Dendritic cell treated with granulocyte-macrophage colony-stimulating factor and Interleukin-4, amounts not matched to agents 40 ng/mL and 50 ng/mL, for 4 days (primary cell): Measurements from ENCODE around the gene SEC61A1.
A peak's percentile ranks its signal among the peaks of the same experiment; 100 is the strongest.

Source experiments
- H3K27ac Mint-ChIP-seq: one replicate; pipeline ENCODE4 v1.8.0; 2022; ENCODE audit warnings: mild to moderate bottlenecking, mixed read lengths
- H3K27me3 Mint-ChIP-seq: one replicate; pipeline ENCODE4 v1.8.0; 2022; ENCODE audit warnings: mild to moderate bottlenecking, mixed read lengths
- H3K36me3 Mint-ChIP-seq: one replicate; pipeline ENCODE4 v1.8.0; 2022; ENCODE audit warnings: low read depth, mixed read lengths
- H3K4me1 Mint-ChIP-seq: one replicate; pipeline ENCODE4 v1.8.0; 2022; ENCODE audit warnings: low read depth, mixed read lengths
- H3K4me3 Mint-ChIP-seq: one replicate; pipeline ENCODE4 v1.8.0; 2022; ENCODE audit warnings: mild to moderate bottlenecking, moderate library complexity, mixed read lengths
- H3K9me3 Mint-ChIP-seq: one replicate; pipeline ENCODE4 v1.8.0; 2022; ENCODE audit warnings: mixed read lengths
- intact Hi-C: fragments of 100-400 bp; cut with micrococcal nuclease; formaldehyde crosslinking; loops from one replicate; pipeline ENCODE4 v1.15.0; 2022

SEC61A1 gene

DNA sequence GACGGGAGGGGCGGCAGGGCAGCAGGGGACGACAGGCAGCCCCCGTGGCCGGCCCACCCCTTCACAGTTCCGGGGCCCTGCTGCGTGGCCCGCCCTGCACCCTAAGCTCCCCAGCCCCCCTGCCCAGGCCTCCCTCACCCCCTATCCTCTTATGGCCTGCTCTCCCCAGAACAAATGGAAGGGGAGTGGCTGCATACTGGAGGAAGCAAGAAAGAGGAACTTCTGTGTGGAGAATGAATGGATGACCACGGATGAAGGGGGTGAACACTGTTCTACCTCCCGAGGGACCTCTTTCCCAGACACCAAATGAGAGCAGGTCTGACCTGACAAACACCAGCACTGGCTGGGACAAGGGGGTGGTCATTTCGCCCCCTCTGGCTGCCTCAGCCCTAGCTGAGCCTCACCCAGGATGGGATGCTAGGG lies 25.0 kb downstream of the SEC61A1 start:
- Mint-ChIP-seq H3K36me3 (peaks cover 44% of the 10 kb centered on the region), H3K27ac (peak overlapping the region; percentile 72), H3K27me3 (no peaks in the 10 kb centered on the region), H3K9me3 (no peaks in the 10 kb centered on the region), H3K4me1 (peaks cover 46% of the 10 kb centered on the region), H3K4me3 (peak overlapping the region; percentile 77)
- intact Hi-C loops = loop anchor here (5.0 kb wide), 2 partner anchors 45 to 70 kb away; partner anchors contain the start of gene RUVBL1

DNA sequence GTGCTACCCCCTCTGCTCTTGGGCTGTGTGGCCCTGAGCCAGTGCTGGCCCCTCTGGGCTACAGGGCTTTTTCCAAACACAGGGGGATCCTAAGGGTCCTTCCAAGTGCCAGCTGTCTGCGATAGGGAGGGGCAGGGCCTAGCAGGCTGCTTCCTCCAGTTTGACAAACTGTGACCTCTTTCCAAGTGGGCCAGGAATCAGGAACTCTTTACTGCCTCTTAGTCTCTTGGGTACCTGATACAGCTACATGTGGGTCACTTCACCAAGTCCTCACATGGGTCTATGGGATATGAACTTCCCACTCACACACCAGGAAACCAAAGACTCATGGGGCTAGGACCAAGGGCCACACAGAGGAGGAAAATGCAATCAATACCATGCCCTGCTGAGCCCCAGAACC lies 25.4 kb downstream of the SEC61A1 start:
- Mint-ChIP-seq H3K4me3 (peak overlapping the region; percentile 77), H3K36me3 (peaks cover 44% of the 10 kb centered on the region), H3K9me3 (no peaks in the 10 kb centered on the region), H3K27ac (peak overlapping the region; percentile 72), H3K27me3 (no peaks in the 10 kb centered on the region), H3K4me1 (peaks cover 42% of the 10 kb centered on the region)
- intact Hi-C loops = loop anchor here (5.0 kb wide), 2 partner anchors 45 to 70 kb away; partner anchors contain the start of gene RUVBL1

DNA sequence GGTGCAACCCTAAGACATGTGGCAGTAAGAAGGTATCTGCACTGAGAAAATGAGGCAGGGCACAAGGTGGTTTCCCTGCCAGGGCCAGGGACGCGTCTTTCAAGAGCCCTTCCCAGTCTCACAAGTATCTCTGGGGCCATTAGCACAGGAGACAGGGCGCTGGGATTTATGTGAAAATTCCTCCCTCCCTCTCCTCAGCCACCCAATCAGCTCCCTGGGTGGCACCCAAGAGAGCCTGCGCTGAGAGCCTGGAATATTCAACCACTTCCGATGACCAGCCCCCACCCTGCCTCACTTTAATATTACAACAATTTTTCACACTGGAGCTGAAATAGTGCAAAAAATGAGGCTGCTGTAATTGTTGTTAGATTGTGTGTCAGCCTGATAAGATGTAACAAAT lies 26.1 kb downstream of the SEC61A1 start:
- Mint-ChIP-seq H3K36me3 (peaks cover 44% of the 10 kb centered on the region), H3K4me1 (peaks cover 41% of the 10 kb centered on the region), H3K27ac (peak overlapping the region; percentile 72), H3K27me3 (no peaks in the 10 kb centered on the region), H3K4me3 (no peak overlapping the region), H3K9me3 (no peaks in the 10 kb centered on the region)
- intact Hi-C loops = loop anchor here (5.0 kb wide), 2 partner anchors 44 to 69 kb away; partner anchors contain the start of gene RUVBL1

DNA sequence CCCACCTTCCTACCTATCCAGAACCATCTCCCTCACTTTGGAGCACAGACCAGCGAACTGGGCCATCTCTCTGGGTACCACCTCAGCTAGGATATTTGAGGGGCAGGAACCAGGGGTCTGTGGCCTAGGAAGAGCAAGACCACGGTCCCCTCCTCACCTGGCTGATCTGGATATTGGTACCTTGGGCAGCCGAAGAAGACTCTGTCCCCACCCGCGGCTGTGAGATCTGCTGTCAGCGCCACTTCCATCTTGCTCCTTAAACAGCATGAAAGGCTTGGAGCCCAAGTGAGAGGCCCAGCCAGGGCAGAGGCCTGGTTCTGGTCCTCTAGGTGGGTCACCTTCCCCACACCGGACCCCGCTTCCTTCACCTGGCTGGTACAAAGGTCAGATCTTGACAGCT lies 26.6 kb downstream of the SEC61A1 start:
- Mint-ChIP-seq H3K9me3 (no peaks in the 10 kb centered on the region), H3K4me1 (peaks cover 41% of the 10 kb centered on the region), H3K36me3 (peaks cover 48% of the 10 kb centered on the region), H3K27ac (no peak overlapping the region), H3K27me3 (no peaks in the 10 kb centered on the region), H3K4me3 (no peak overlapping the region)
- intact Hi-C loops = loop anchor here (5.0 kb wide), 2 partner anchors 43 to 68 kb away; partner anchors contain the start of gene RUVBL1

DNA sequence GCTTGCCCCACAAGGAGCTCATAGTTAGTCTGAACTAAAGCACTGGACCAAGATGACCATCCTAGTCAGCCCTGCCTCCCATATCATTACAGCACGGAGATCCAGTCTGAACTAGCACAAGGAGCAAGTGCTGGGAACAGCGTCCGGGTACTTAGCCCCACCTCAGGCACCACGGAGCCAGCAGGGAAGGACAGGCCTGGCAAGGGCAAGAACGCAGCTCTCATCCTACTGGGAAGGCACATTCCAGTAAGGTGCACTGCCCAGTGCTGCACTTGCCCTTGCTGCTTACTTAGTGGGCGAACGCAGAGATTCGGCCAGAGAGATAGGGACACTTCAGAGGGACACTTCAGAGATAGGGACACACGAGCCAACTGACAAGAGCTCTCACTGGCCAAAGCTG lies 27.6 kb downstream of the SEC61A1 start:
- Mint-ChIP-seq H3K4me3 (no peak overlapping the region), H3K9me3 (no peaks in the 10 kb centered on the region), H3K4me1 (peaks cover 39% of the 10 kb centered on the region), H3K27ac (no peak overlapping the region), H3K27me3 (no peaks in the 10 kb centered on the region), H3K36me3 (peaks cover 58% of the 10 kb centered on the region)
- intact Hi-C loops = loop anchor here (5.0 kb wide), 2 partner anchors 42 to 67 kb away; partner anchors contain the start of gene RUVBL1

DNA sequence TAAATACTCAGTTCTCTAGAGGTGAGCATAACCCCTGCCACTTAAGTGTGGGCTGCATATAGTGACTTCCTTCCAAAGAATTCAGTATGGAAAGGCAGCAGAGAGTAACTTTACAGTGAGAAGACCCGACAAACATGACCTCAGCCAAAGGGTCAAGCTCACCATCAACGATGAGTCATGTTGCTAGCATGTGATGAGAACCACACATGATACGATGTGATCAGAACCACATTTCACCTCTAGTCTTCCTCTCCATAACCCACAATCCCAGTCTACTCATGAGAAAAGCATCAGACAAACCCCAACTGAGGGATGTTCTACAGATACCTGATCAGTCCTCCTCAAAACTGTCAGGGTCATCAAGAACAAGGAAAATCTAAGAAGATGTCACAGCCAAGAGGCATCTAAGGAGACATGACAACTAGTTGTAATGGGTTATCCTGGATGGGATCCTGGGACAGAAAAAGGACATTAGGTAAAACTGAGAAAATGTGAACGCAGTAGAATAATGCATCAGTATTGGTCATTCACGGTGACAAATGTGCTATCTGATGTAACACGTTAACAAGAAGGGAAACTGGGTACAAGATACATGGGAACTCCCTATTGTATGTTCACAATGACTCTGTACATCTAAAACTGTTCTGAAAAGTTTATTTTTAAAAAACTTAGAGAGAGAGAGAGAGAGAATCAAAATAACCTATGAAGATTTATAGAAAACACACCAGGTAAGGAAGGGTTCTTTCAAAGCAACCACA lies 28.3 kb downstream of the SEC61A1 start:
- intact Hi-C loops = no loop called here
- Mint-ChIP-seq H3K27me3 (no peaks in the 10 kb centered on the region), H3K4me3 (no peak overlapping the region), H3K4me1 (peaks cover 32% of the 10 kb centered on the region), H3K36me3 (peaks cover 64% of the 10 kb centered on the region), H3K9me3 (no peaks in the 10 kb centered on the region), H3K27ac (no peak overlapping the region)

DNA sequence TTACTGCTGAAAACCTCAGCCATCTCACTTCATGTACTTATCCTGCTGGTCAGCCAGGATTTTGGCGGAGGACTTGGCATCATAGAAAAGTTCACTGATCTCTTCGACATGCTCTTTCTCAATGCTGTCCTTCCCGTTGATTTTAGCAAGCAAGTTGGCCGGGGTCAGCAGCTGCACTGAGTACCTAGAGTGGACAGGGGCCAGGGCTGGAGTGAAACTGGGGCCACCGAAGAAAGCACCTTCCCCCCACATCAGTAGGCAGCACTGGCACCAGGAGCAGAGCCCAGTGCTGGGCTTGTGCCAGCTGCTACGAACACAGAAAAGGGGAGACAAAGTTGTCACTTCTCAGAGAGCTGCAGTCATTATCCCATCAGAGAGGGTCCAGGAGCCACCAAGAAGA lies 29.0 kb downstream of the SEC61A1 start:
- no peak overlapping the region for H3K4me3 Mint-ChIP-seq
- H3K27ac Mint-ChIP-seq = no peak overlapping the region
- intact Hi-C loops = no loop called here
- H3K27me3 Mint-ChIP-seq = no peaks in the 10 kb centered on the region
- H3K36me3 Mint-ChIP-seq = peaks cover 71% of the 10 kb centered on the region
- peaks cover 25% of the 10 kb centered on the region for H3K4me1 Mint-ChIP-seq
- no peaks in the 10 kb centered on the region for H3K9me3 Mint-ChIP-seq

DNA sequence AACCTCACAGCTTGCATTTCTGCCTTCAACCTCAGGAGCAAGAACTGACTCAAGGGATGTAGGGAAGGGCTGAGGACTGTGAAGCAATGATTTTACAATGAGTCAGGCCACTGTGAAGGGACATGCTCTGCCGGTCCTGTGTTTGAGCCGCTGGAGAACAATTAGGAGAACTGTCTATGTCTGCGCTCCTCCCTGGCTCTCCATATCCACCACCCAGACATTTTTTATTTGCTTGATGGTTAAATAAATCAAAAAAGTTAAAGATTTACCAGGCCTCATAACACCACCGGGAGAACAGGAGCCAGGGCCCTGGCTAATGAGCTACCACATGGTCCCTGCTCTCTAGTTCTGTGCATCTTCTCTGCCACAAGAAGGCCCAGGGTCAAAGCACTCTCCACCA lies 29.6 kb downstream of the SEC61A1 start:
- Mint-ChIP-seq H3K27ac (no peak overlapping the region), H3K9me3 (no peaks in the 10 kb centered on the region), H3K4me1 (peaks cover 21% of the 10 kb centered on the region), H3K36me3 (peaks cover 77% of the 10 kb centered on the region), H3K27me3 (no peaks in the 10 kb centered on the region), H3K4me3 (no peak overlapping the region)
- intact Hi-C loops = no loop called here

DNA sequence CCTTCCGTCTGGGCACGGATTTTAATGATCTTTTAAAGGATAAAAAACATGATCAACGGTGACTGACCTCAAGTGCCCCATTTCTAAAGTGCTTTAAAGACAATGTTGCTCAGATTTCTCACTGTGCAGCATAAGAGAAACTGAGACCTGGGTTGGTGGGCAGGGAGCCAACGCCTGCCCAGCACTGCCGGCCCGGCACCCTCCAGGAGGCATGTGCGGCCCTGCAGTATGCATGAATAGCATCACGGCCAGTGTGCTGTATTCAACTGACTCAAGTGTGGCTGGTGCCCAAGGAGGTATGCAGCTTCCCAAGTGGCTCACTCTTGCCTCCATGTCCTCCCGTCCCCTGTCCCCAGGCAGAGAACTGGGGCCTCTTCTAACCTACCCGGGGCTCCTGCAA lies 30.3 kb downstream of the SEC61A1 start:
- Mint-ChIP-seq H3K9me3 (no peaks in the 10 kb centered on the region), H3K4me1 (peaks cover 18% of the 10 kb centered on the region), H3K27ac (no peak overlapping the region), H3K27me3 (no peaks in the 10 kb centered on the region), H3K36me3 (peaks cover 84% of the 10 kb centered on the region), H3K4me3 (no peak overlapping the region)
- intact Hi-C loops = no loop called here

DNA sequence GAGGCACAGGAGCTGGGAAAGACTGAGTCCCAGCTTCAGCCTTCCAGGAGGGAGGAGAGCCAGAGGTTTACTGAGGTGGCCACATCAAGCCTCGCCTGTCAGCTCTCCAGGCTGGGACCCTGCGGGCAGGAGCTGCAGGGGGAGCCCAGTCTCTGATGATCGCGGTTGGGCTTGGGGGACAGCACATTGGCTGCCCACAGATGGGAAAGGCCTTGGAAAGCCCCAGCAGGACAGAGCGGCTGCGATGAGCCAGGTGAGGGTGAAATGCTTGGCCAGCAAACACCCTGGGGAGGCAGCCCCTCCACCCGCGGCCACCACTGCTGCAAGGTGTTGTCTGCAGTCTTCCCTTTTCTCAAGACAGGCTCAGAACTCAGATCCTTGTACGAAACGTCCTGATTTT lies 31.2 kb downstream of the SEC61A1 start:
- H3K27ac Mint-ChIP-seq = no peak overlapping the region
- peaks cover 86% of the 10 kb centered on the region for H3K36me3 Mint-ChIP-seq
- H3K9me3 Mint-ChIP-seq = no peaks in the 10 kb centered on the region
- H3K4me3 Mint-ChIP-seq = no peak overlapping the region
- H3K4me1 Mint-ChIP-seq = peaks cover 9% of the 10 kb centered on the region
- H3K27me3 Mint-ChIP-seq = no peaks in the 10 kb centered on the region
- intact Hi-C loops = no loop called here

DNA sequence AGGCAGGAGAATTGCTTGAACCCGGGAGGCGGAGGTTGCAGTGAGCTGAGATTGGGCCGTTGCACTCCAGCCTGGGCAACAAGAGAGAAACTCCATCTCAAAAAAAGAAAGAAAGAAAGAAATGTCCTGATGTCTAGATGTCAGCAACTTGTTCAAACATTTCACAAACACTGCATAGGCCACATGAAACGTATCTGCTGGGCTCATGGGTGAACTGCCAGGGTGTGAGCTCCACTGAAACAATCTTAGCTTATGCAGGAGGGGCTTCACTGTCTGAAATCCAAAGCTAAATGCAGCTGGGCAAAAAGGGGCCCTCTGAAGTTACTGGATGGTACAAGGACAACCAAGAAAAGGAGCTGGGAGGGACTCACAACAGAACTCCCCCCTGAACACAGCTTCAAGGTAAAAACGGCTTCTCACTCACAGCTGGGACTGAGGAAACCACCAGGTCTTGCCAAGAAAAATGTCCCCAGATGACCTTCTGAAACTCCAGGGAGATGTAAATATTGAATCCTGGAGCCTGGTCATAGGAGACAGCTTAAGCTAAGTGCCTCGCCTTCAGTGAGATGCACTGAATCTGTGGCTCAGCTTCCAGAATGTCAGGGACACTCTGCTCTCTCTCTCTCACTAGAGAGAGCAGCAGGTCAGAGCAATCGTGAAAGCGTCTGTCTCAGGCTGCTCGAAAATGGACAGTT lies 31.9 kb downstream of the SEC61A1 start:
- intact Hi-C loops = no loop called here
- Mint-ChIP-seq H3K27me3 (no peaks in the 10 kb centered on the region), H3K27ac (no peak overlapping the region), H3K36me3 (peaks cover 81% of the 10 kb centered on the region), H3K4me1 (peaks cover 7% of the 10 kb centered on the region), H3K4me3 (no peak overlapping the region), H3K9me3 (no peaks in the 10 kb centered on the region)

DNA sequence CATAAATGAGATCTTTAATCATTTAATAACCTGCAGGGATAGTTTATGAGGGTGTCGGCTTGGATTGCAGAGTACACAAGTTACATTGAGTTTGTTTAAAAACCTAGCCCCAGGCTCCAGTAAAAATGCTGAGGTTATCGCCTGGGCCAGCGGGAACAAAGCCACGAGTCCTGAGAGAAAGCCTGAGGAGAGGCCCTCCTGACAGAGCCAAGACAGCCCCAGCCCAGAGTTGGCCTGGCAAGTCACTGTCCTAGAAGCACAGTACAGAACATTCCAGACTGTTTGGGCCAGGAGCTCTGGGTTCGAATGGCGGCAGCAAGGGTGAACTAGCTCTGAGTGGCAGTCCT lies 32.4 kb downstream of the SEC61A1 start:
- intact Hi-C loops = no loop called here
- Mint-ChIP-seq H3K36me3 (peaks cover 75% of the 10 kb centered on the region), H3K27ac (no peak overlapping the region), H3K9me3 (no peaks in the 10 kb centered on the region), H3K4me3 (no peak overlapping the region), H3K27me3 (no peaks in the 10 kb centered on the region), H3K4me1 (peaks cover 7% of the 10 kb centered on the region)

DNA sequence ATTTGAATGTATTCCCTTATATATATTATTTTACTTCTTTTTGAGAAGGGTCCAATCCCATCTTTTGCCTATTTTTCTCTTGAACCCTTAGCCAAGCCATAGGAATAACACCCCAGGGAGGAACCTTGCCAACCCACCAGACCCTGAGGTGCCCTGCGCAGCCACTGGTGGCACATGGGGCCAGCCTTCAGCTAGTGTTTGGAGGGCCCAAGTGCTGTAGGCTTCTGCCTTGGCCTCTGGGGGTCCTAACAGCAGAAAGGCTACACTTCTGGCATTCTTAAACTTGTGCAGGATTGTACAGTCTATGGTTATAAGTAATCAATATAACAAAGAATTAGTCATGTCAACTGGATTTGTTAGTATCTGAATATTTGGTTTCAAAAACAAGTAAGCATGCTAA lies 36.9 kb downstream of the SEC61A1 start:
- H3K9me3 Mint-ChIP-seq = no peaks in the 10 kb centered on the region
- H3K4me3 Mint-ChIP-seq = no peak overlapping the region
- no peak overlapping the region for H3K27ac Mint-ChIP-seq
- no peaks in the 10 kb centered on the region for H3K27me3 Mint-ChIP-seq
- H3K36me3 Mint-ChIP-seq = peaks cover 55% of the 10 kb centered on the region
- H3K4me1 Mint-ChIP-seq = no peaks in the 10 kb centered on the region
- intact Hi-C loops = no loop called here

DNA sequence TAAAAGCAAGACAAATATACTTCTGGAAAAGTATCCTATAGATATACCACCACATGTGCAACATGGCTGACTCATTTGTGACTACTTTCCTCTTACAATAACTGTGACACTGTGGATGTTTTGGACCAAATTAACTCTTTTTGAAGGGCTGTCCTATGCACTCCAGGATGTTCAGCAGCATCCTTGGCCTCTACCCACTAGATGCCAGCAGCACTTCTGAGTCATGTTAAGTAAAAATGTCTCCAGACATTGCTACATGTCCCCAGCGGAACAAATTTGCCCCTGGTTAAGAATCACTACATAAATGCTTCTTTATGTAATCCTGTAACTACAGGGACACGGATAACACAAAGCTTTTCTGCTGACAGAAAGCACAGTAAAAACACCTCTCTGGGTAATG lies 39.3 kb downstream of the SEC61A1 start:
- H3K9me3 Mint-ChIP-seq = no peaks in the 10 kb centered on the region
- no peaks in the 10 kb centered on the region for H3K4me1 Mint-ChIP-seq
- H3K4me3 Mint-ChIP-seq = no peak overlapping the region
- intact Hi-C loops = loop anchor here (10.0 kb wide), 2 partner anchors 233 to 513 kb away; no protein-coding TSS in a partner anchor
- no peak overlapping the region for H3K27ac Mint-ChIP-seq
- H3K27me3 Mint-ChIP-seq = no peaks in the 10 kb centered on the region
- peaks cover 54% of the 10 kb centered on the region for H3K36me3 Mint-ChIP-seq
